Sigmoid colon (tissue), 4 donors: Measurements from ENCODE around the gene NCS1.

Experiments
- POLR2AphosphoS5 ChIP-seq, 4 donors: sonication (generic); formaldehyde crosslinking; IDR thresholded peaks; one replicate each; pipeline ENCODE4 v1.6.1; 2017; ENCODE audit warnings: antibody characterized with exemption in 4 of 4
- TF ChIP-seq, protein P1 (sequence below), 4 experiments: fragments of 450-650 bp in 3 of 4; fragments of 200-600 bp in 1 of 4; IDR thresholded peaks; one replicate each; pipeline ENCODE4 v1.5.1; 2016 to 2019; ENCODE audit warnings: antibody characterized with exemption in 4 of 4, mild to moderate bottlenecking in 3 of 4, moderate library complexity in 2 of 4

DNA sequence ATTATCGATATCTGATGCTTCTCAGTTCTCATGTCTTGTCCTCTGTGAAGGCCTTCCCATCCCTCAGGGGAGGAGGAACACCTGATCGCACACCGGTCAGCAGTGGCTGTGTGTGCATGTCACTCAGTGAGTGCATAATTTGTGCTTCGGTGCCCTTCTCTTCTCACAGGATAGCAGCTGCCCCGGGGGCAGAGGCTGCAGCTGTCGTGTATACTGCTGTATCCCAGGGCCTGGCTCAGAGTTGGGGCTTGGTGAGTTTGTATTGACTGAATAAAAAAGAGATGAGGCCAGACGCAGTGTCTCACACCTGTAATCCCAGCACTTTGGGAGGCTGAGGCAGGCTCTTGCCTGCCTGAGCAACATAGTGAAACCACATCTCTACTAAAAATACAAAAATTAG lies 49.7 kb upstream of the NCS1 start:
- TF ChIP-seq, protein P1, sequence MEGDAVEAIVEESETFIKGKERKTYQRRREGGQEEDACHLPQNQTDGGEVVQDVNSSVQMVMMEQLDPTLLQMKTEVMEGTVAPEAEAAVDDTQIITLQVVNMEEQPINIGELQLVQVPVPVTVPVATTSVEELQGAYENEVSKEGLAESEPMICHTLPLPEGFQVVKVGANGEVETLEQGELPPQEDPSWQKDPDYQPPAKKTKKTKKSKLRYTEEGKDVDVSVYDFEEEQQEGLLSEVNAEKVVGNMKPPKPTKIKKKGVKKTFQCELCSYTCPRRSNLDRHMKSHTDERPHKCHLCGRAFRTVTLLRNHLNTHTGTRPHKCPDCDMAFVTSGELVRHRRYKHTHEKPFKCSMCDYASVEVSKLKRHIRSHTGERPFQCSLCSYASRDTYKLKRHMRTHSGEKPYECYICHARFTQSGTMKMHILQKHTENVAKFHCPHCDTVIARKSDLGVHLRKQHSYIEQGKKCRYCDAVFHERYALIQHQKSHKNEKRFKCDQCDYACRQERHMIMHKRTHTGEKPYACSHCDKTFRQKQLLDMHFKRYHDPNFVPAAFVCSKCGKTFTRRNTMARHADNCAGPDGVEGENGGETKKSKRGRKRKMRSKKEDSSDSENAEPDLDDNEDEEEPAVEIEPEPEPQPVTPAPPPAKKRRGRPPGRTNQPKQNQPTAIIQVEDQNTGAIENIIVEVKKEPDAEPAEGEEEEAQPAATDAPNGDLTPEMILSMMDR (IDR thresholded peaks at IDR 0.05) = no peak
- no peak for TF ChIP-seq POLR2AphosphoS5 (IDR thresholded peaks at IDR 0.05)
